Fibroblast of skin of abdomen (primary cell): ENCODE results near the gene GPR160.
"Not testable (repeated sequence)": the region's sequence is repeated elsewhere in the genome, so short reads cannot be mapped to it uniquely, and the experiment has no call there.

Source experiments
- DNase-seq: peaks from one replicate; pipeline ENCODE4 v3.0.0-alpha.2; 2013

GPR160 gene

DNA sequence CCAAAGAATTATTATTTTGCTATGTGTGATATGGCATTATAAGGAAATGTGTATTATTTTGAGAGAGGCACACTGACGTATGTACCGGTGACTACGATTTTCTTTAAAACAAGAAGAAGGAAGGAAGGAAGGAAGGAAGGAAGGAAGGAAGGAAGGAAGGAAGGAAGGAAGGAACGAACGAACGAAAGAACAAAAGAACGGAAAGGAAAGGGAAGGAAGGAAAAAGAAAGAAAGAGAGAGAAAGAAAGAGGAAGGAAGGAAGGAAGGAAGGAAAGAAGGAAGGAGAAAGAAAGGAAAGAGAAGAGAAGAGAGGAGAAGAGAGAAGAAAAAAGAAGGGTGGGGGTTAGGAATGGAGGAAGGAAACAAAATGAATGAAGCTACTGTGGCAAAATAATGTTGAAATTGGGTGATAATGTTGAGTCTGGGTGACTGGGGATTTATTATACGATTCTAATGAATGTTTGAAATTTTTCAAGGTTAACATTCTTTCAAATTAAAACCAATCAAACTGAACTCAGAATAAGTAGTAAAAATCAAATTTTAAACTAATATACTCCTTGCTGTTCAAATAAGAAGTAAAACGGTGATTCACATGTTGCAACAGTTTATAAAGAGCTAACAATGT, 73.5 kb downstream of the GPR160 start:
- no peak for DNase-seq

DNA sequence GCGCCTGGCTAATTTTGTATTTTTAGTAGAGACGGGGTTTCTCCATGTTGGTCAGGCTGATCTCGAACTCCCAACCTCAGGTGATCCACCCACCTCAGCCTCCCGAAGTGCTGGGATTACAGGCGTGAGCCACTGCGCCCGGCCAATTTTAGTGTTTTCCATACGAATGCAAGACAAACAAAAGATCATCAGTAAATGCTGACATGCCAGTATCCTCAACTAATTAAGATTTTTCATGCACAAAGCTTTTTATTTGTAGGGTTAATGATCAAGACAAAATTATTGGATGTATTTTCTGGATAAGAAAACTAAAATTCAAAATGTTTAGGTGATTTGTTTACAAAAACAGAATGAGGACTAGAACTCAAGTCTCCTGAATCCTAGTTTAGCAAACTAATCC, 76.4 kb downstream of the GPR160 start:
- not testable (repeated sequence) for DNase-seq

DNA sequence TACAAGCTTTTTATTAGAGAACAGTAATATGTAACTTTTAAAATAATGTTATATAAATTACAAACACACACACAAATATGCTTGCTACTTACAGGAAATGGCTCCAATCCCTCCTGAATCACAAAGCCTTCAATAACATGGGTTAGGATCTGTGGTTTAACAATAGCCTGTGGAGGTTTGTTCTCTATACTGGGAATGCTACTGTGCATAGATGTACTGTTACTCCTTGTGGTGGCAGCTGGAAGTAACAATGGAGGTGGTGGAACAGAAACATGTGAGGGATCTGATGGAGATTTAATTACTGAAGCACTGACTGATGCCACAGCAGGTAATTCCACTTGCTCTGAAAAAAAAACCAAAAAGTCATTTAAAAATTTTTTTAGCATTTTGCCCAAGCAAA, 79.3 kb downstream of the GPR160 start:
- DNase-seq = no peak

DNA sequence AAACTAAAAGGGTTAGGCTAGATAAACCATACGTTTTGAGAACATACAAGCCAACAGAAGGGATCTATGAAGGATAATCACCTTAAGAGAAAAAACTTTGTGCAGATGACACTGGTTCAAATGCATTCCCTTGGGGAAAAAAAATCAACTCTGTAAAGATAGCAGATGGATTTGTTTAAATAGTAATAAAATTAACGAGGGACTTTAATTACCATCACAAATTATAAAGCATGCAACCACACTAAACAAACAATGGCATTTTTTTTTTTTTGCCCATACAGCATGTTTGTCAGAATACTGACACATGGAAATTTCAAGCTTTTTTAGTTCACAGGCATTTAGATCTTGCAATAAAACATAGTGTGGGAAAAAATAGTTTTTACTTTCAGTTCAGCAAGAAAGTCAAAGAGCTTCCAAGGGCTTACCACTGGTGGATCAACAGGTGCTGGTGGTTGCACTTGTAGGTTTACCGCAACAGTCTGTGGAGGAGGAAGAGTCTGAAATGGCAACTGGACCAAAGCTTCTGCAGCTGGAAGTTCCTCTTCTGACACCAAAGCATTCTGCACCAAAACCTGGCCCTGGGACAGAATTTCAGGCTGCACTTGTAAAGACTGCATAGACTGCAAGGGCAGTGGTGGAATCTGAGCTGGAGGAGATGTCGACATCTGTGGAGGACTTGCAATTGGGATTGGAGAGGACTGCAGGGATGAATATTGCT, 90.6 kb downstream of the GPR160 start:
- DNase-seq = no peak

DNA sequence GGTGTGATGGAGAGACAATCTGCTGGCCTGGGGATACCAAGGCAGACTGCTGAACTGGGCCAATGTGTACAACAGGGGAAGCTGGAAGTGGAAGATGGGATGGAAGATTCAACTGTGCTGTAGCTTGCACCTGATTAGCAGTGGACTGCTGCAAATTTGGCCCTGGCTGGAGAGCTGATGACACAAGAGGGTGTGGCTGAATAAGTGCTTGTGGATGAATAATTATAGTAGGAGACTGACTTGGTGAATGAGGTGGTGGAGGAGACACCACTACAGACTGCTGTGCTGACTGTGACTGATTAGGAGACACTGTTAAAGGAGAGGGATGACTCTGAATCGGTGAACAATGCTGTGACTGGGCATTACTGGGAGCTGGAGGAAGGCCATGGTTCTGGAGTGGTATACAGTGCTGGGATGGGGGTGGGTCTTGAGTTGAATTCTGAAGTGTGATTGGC, 91.2 kb downstream of the GPR160 start:
- DNase-seq = no peak

DNA sequence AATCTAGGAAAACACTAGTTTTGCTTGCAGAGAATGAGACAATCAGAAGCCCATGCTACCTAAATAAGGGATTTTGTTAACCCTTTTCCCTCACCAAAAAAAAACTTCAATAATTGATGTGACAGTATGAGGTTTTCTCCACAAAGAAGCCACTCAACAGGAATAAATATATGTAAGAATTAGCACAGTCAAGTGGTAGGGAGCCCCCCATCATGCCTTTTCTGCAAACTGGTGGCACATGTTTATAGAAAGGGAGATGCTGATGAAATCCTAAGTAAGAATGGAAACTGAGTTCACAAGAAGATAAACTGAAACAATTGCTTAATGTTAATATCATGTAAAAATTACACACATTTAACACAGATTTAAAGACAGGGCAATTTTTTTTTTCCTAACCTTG, 92.7 kb downstream of the GPR160 start:
- DNase-seq = no peak

DNA sequence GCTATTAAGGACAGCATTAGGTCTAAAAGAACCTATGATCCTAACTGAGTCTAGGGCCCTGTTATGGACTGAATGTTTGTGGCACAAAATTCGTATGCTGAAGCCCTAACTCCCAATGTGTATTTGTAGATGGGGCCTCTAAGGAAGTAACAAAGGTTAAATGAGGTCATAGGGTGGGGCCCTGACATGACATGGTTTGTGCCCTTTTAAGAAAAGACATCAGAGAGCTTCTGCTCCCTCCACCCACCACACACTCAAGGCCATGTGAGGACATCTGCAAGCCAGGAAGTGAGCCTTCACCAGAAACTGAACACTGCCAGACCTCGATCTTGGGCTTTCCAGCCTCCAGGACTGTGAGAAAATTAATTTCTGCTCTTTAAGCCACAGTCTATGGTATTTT, 94.5 kb downstream of the GPR160 start:
- DNase-seq = no peak
